DOHH2 (cell line): ENCODE measurements around the gene ACE.

Source experiments
- H3F3A ChIP-seq: fragments of 200-600 bp; sonication (generic), shearing (Covaris generic); 2 replicates; pipeline ENCODE4 v1.6.0; 2016; ENCODE audit warnings: antibody characterized with exemption, mild to moderate bottlenecking; ENCODE audit not compliant: control insufficient read depth, insufficient read depth
- H3K27ac ChIP-seq: fragments of 200-600 bp; sonication (generic); 2 replicates; pipeline ENCODE4 v1.5.1; 2014; ENCODE audit warnings: low read depth, mild to moderate bottlenecking, low read length, moderate library complexity
- H3K27me3 ChIP-seq: fragments of 200-600 bp; sonication (generic); 2 replicates; pipeline ENCODE4 v1.6.1; 2014; ENCODE audit warnings: mild to moderate bottlenecking, low read length, mixed read lengths; ENCODE audit not compliant: control insufficient read depth
- H3K36me3 ChIP-seq: fragments of 200-600 bp; sonication (generic); 2 replicates; pipeline ENCODE4 v1.6.1; 2014; ENCODE audit warnings: mild to moderate bottlenecking, low read length, moderate library complexity, mixed read lengths; ENCODE audit not compliant: control insufficient read depth
- H3K4me1 ChIP-seq: fragments of 200-600 bp; sonication (generic); 2 replicates; pipeline ENCODE4 v1.6.1; 2014; ENCODE audit warnings: mild to moderate bottlenecking, low read length, mixed read lengths; ENCODE audit not compliant: control insufficient read depth
- H3K4me2 ChIP-seq: fragments of 200-600 bp; sonication (generic); 2 replicates; pipeline ENCODE4 v1.6.0; 2014; ENCODE audit warnings: mild to moderate bottlenecking, low read length, moderate library complexity
- H3K4me3 ChIP-seq: fragments of 200-600 bp; sonication (generic); 2 replicates; pipeline ENCODE4 v1.5.1; 2014; ENCODE audit warnings: mild to moderate bottlenecking, low read length, mixed read lengths
- H3K79me2 ChIP-seq: fragments of 200-600 bp; sonication (generic); 2 replicates; pipeline ENCODE4 v1.6.1; 2014; ENCODE audit warnings: mild to moderate bottlenecking, low read length, mixed read lengths; ENCODE audit not compliant: control insufficient read depth
- H3K9me2 ChIP-seq: fragments of 200-600 bp; sonication (generic); replicated peaks from 2 replicates; pipeline ENCODE4 v1.6.1; 2014; ENCODE audit warnings: mild to moderate bottlenecking, low read length, mixed read lengths; ENCODE audit not compliant: control insufficient read depth
- H3K9me3 ChIP-seq: fragments of 200-600 bp; sonication (generic); 2 replicates; pipeline ENCODE4 v1.6.1; 2014; ENCODE audit warnings: antibody characterized with exemption, low read length, mixed read lengths; ENCODE audit not compliant: control insufficient read depth, insufficient read depth
- H4K20me1 ChIP-seq: fragments of 200-600 bp; sonication (generic); 2 replicates; pipeline ENCODE4 v1.6.0; 2014; ENCODE audit warnings: low read depth, mild to moderate bottlenecking, antibody characterized with exemption, low read length, moderate library complexity; ENCODE audit not compliant: control insufficient read depth, insufficient read depth
- EZH2phosphoT487 ChIP-seq: fragments of 200-600 bp; sonication (generic); IDR thresholded peaks from 2 replicates; pipeline ENCODE4 v1.6.1; 2017; ENCODE audit warnings: borderline replicate concordance, mild to moderate bottlenecking, antibody characterized with exemption, low read length, moderate library complexity, mixed read lengths
- TF ChIP-seq, protein P1 (sequence below): fragments of 200-600 bp; sonication (generic); IDR thresholded peaks from one replicate; pipeline ENCODE4 v1.5.1; 2014; ENCODE audit warnings: antibody characterized with exemption, mild to moderate bottlenecking, low read depth, low read length; ENCODE audit not compliant: poor library complexity, severe bottlenecking

The ACE gene

DNA sequence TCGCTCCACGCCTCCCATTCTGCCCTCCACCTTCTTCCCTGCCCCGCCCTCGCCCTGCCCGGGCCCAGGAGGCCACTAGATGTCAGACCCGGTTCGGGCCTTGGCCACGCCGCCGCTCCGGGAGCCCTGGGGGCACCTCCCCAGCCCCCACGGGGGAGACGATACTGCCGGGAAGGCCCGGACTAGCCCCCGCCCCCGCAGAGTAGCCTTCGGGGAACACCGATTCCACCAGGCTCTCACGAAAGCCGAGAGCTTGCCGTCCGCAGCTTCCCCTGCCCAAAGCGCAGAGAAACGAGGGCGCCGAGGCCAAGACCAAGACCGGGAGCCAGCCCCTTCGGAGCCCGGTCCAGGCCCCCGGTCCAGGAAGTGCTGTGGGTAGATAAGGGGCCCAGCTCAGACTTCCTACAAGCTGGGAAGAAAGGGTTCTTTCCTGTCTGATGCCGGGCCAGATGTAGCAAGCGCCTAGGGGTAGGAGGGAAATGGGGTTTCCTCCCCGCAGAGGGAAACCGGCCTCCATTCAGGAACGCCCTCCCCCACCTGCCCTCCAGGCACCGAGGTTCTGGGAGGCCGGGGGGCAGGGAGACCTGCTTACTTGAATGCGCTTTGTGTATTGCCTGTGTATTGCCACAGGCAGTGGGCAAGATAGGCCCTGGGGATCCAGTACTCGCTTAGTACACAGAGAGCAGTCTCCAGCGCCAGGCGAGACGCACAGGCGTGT lies 29.9 kb upstream of the ACE start:
- Histone ChIP-seq H3K36me3 (no peaks in the 10 kb centered on the region), H3K79me2 (no peaks in the 10 kb centered on the region), H3K9me3 (no peaks in the 10 kb centered on the region), H3K9me2 (no peaks in the 10 kb centered on the region), H3K4me3 (no peak overlapping the region; the same call in 1 of the 2 replicates), H3K4me1 (peaks cover 9% of the 10 kb centered on the region; the same call in 1 of the 2 replicates), H3K27me3 (peaks cover 30% of the 10 kb centered on the region), H4K20me1 (no peaks in the 10 kb centered on the region), H3K27ac (no peak overlapping the region), H3F3A (no peaks in the 10 kb centered on the region), H3K4me2 (peak overlapping the region; percentile 48; the same call in 1 of the 2 replicates)
- TF ChIP-seq EZH2phosphoT487, result no peak
- TF ChIP-seq, protein P1, sequence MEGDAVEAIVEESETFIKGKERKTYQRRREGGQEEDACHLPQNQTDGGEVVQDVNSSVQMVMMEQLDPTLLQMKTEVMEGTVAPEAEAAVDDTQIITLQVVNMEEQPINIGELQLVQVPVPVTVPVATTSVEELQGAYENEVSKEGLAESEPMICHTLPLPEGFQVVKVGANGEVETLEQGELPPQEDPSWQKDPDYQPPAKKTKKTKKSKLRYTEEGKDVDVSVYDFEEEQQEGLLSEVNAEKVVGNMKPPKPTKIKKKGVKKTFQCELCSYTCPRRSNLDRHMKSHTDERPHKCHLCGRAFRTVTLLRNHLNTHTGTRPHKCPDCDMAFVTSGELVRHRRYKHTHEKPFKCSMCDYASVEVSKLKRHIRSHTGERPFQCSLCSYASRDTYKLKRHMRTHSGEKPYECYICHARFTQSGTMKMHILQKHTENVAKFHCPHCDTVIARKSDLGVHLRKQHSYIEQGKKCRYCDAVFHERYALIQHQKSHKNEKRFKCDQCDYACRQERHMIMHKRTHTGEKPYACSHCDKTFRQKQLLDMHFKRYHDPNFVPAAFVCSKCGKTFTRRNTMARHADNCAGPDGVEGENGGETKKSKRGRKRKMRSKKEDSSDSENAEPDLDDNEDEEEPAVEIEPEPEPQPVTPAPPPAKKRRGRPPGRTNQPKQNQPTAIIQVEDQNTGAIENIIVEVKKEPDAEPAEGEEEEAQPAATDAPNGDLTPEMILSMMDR, result no peak

DNA sequence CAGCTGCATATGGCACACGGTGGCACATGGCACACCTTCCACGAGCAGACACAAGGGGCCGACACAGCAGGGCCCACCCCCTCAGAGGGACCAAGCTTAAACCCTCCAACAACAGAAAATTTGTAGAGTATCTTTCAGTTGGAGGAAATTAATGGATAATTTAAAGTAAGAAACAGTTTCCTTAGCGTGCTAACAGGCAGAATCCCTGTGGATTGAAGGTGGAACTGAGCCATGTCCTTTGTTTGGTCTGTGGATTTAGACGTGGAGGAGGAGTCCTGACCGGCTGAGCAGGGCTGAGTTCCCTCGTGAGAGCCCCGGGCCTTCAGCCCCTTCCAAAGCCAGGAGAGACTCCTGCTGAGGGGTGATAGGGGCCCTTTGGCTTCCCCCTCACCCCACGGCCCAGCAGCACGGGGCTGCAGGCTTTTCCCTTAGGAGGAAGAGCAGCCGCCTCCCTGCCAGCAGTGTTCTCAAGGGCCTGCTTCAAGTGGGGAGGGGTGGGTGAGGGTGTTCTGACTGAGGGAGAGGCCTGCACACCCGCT lies 29.3 kb upstream of the ACE start:
- peaks cover 9% of the 10 kb centered on the region; the same call in 1 of the 2 replicates for H3K4me1 ChIP-seq
- no peak overlapping the region for H3K4me2 ChIP-seq
- no peaks in the 10 kb centered on the region for H3K36me3 ChIP-seq
- no peaks in the 10 kb centered on the region for H3F3A ChIP-seq
- no peak overlapping the region for H3K27ac ChIP-seq
- no peak overlapping the region for H3K4me3 ChIP-seq
- no peaks in the 10 kb centered on the region for H3K9me2 ChIP-seq
- peaks cover 30% of the 10 kb centered on the region for H3K27me3 ChIP-seq
- no peaks in the 10 kb centered on the region for H4K20me1 ChIP-seq
- no peak for TF ChIP-seq EZH2phosphoT487
- TF ChIP-seq, protein P1, result no peak
- no peaks in the 10 kb centered on the region for H3K9me3 ChIP-seq
- H3K79me2 ChIP-seq, result no peaks in the 10 kb centered on the region

DNA sequence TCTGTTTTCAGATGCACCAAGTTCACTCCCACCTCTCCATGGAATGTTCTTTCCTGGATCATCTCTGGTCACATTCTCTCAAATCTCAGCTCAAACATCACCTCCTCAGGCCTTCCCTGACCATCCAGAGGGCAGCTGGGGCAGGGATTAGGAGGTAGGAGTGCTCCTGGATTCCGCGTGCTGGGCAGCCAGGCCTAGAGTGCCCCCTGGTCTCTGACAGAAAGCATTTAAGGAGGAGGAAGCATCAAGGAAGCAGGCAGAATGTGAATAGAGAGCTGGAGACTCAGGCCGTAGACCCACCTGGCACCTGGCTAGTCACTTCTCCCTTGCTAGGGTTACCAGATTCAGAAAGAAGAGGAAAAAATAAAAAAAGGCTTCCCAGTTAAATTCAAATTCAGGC lies 28.2 kb upstream of the ACE start:
- no peaks in the 10 kb centered on the region for H4K20me1 ChIP-seq
- H3F3A ChIP-seq, result no peaks in the 10 kb centered on the region
- H3K9me2 ChIP-seq, result no peaks in the 10 kb centered on the region
- no peak overlapping the region for H3K27ac ChIP-seq
- H3K9me3 ChIP-seq, result no peaks in the 10 kb centered on the region
- H3K79me2 ChIP-seq, result no peaks in the 10 kb centered on the region
- peaks cover 9% of the 10 kb centered on the region; the same call in 1 of the 2 replicates for H3K4me1 ChIP-seq
- peaks cover 28% of the 10 kb centered on the region for H3K27me3 ChIP-seq
- TF ChIP-seq EZH2phosphoT487, result no peak
- TF ChIP-seq, protein P1, result no peak
- H3K36me3 ChIP-seq, result no peaks in the 10 kb centered on the region
- no peak overlapping the region for H3K4me2 ChIP-seq
- H3K4me3 ChIP-seq, result no peak overlapping the region
